Keratinocyte (primary cell): ENCODE results near the gene ABCC3. TPM values are rescaled to one million over a fixed set of nuclear protein-coding genes. Genes with fewer than 3 reads are reported as not detected.

ENCODE experiments used
- DNase-seq: peaks from one replicate; pipeline ENCODE4 v3.0.0-alpha.2; 2011; ENCODE audit warnings: low read depth, missing footprints, low spot score
- FAIRE-seq: peaks from 2 replicates; lab custom pipeline; 2011; peaks lifted over from hg19 to GRCh38; lab: Jason Lieb, UNC
- H2AFZ ChIP-seq: 2 replicates; pipeline ENCODE4 v1.6.0; 2012; ENCODE audit warnings: low read length, control low read depth, inconsistent platforms; ENCODE audit not compliant: control insufficient read depth
- H3K27ac ChIP-seq: 2 replicates; pipeline ENCODE4 v1.5.1; 2011; ENCODE audit warnings: low read length; ENCODE audit not compliant: control insufficient read depth, insufficient read depth
- H3K27me3 ChIP-seq: 3 replicates; pipeline ENCODE4 v1.6.0; 2011; ENCODE audit warnings: low read length; ENCODE audit not compliant: control insufficient read depth, insufficient read depth; ENCODE audit errors: extremely low read depth
- H3K36me3 ChIP-seq, 2 experiments: 2 replicates in 1 of 2; 3 replicates in 1 of 2; pipeline ENCODE4 v1.5.1; 2011; ENCODE audit warnings: low read length in 2 of 2, mild to moderate bottlenecking in 1 of 2; ENCODE audit not compliant: control insufficient read depth in 2 of 2, insufficient read depth in 2 of 2; ENCODE audit errors: extremely low read depth in 1 of 2
- H3K4me1 ChIP-seq: 3 replicates; pipeline ENCODE4 v1.5.1; 2011; ENCODE audit warnings: low read length; ENCODE audit not compliant: control insufficient read depth, insufficient read depth; ENCODE audit errors: extremely low read depth
- H3K4me2 ChIP-seq: 3 replicates; pipeline ENCODE4 v1.6.0; 2011; ENCODE audit warnings: low read depth, low read length; ENCODE audit not compliant: control insufficient read depth, insufficient read depth; ENCODE audit errors: extremely low read depth
- H3K4me3 ChIP-seq, 3 experiments: fragments of 200-600 bp in 1 of 3; sonication (generic) in 1 of 3; 2 replicates in 2 of 3; 3 replicates in 1 of 3; pipeline ENCODE4 v1.5.1; 2011 to 2016; ENCODE audit warnings: low read length in 3 of 3, mild to moderate bottlenecking in 3 of 3, control low read depth in 2 of 3, inconsistent platforms in 1 of 3, low read depth in 1 of 3, mixed read lengths in 1 of 3, mixed run types in 1 of 3, moderate library complexity in 1 of 3; ENCODE audit not compliant: control insufficient read depth in 2 of 3, insufficient read depth in 2 of 3; ENCODE audit errors: extremely low read depth in 1 of 3
- H3K79me2 ChIP-seq: 2 replicates; pipeline ENCODE4 v1.6.0; 2012; ENCODE audit warnings: low read length; ENCODE audit not compliant: control insufficient read depth, insufficient read depth
- H3K9ac ChIP-seq: 3 replicates; pipeline ENCODE4 v1.6.0; 2011; ENCODE audit warnings: low read length; ENCODE audit not compliant: control insufficient read depth, insufficient read depth; ENCODE audit errors: extremely low read depth
- H3K9me1 ChIP-seq: 3 replicates; pipeline ENCODE4 v1.6.0; 2011; ENCODE audit warnings: low read length; ENCODE audit not compliant: control insufficient read depth, insufficient read depth; ENCODE audit errors: extremely low read depth
- H3K9me3 ChIP-seq: 2 replicates; pipeline ENCODE4 v1.5.1; 2012; ENCODE audit warnings: low read depth, low read length; ENCODE audit not compliant: control insufficient read depth
- H4K20me1 ChIP-seq: 3 replicates; pipeline ENCODE4 v1.6.0; 2011; ENCODE audit warnings: low read length; ENCODE audit not compliant: control insufficient read depth, insufficient read depth; ENCODE audit errors: extremely low read depth
- EZH2 ChIP-seq: IDR thresholded peaks from one replicate; pipeline ENCODE4 v1.6.1; 2012; ENCODE audit warnings: inconsistent platforms, mild to moderate bottlenecking, low read length, moderate library complexity
- dilution Hi-C: fragments of 300-500 bp; cut with MboI; formaldehyde crosslinking; loops from one replicate; pipeline ENCODE4 v1.7.0; 2020; ENCODE audit warnings: low sequenced_read_pairs; ENCODE audit not compliant: extremely low pct_ligation_motif_present
- polyA plus RNA-seq, 5 experiments: library from polyadenylated mRNA; depleted of rRNA in 3 of 5; stranded (reverse) in 3 of 5; stranded (forward) in 1 of 5; unstranded in 1 of 5; fragments of >200 nt; gene quantifications; 1 replicate in 1 of 5; 2 replicates in 3 of 5; 3 replicates in 1 of 5; pipeline versions ENCODE4 v1.2.1 to v1.2.3, GENCODE V29; 2011 to 2012; ENCODE audit warnings: missing spikeins in 2 of 5, low read depth in 1 of 5, low replicate concordance in 1 of 5
- TF ChIP-seq, protein P1 (sequence below), 3 experiments: IDR thresholded peaks in 1 of 3; conservative IDR thresholded peaks in 1 of 3; optimal IDR thresholded peaks in 1 of 3; 2 replicates in 2 of 3; 3 replicates in 1 of 3; pipeline versions ENCODE3 to v1.5.1; 2011; ENCODE audit warnings: low read length in 3 of 3, mild to moderate bottlenecking in 3 of 3, moderate library complexity in 2 of 3, control low read depth in 1 of 3, inconsistent platforms in 1 of 3; ENCODE audit not compliant: insufficient read depth in 2 of 3; ENCODE audit errors: extremely low read depth in 1 of 3

ABCC3 gene
- polyA plus RNA-seq, 1 donor (not counting 4 experiments of a cell fraction or from before 2014, with no cell fraction given) = 41.7 TPM

GRCh38 chr17:50632637-50633036, 2.0 kb upstream of the ABCC3 start:
- Histone ChIP-seq H3K27me3 (peaks cover 10% of the 10 kb centered on the region), H3K27ac (no peak overlapping the region), H4K20me1 (no peaks in the 10 kb centered on the region), H3K9me3 (no peaks in the 10 kb centered on the region), H3K4me3 (no peak overlapping the region), H3K4me2 (no peak overlapping the region), H3K4me1 (peaks cover 27% of the 10 kb centered on the region), H2AFZ (no peak overlapping the region), H3K36me3 (no peaks in the 10 kb centered on the region), H3K9me1 (no peaks in the 10 kb centered on the region), H3K79me2 (peaks cover 25% of the 10 kb centered on the region), H3K9ac (no peak overlapping the region)
- dilution Hi-C loops = no loop called here
- DNase-seq (no peak), FAIRE-seq (no peak)
- TF ChIP-seq, protein P1, sequence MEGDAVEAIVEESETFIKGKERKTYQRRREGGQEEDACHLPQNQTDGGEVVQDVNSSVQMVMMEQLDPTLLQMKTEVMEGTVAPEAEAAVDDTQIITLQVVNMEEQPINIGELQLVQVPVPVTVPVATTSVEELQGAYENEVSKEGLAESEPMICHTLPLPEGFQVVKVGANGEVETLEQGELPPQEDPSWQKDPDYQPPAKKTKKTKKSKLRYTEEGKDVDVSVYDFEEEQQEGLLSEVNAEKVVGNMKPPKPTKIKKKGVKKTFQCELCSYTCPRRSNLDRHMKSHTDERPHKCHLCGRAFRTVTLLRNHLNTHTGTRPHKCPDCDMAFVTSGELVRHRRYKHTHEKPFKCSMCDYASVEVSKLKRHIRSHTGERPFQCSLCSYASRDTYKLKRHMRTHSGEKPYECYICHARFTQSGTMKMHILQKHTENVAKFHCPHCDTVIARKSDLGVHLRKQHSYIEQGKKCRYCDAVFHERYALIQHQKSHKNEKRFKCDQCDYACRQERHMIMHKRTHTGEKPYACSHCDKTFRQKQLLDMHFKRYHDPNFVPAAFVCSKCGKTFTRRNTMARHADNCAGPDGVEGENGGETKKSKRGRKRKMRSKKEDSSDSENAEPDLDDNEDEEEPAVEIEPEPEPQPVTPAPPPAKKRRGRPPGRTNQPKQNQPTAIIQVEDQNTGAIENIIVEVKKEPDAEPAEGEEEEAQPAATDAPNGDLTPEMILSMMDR (optimal IDR thresholded peaks at IDR 0.05 in 1 of 3, IDR thresholded peaks at IDR 0.05 in 1 of 3, conservative IDR thresholded peaks at IDR 0.05 in 1 of 3; ENCODE audit: extremely low read depth in 1 of 3, insufficient read depth in 2 of 3, low read length in 3 of 3) = no peak
- no peak for TF ChIP-seq EZH2

DNA sequence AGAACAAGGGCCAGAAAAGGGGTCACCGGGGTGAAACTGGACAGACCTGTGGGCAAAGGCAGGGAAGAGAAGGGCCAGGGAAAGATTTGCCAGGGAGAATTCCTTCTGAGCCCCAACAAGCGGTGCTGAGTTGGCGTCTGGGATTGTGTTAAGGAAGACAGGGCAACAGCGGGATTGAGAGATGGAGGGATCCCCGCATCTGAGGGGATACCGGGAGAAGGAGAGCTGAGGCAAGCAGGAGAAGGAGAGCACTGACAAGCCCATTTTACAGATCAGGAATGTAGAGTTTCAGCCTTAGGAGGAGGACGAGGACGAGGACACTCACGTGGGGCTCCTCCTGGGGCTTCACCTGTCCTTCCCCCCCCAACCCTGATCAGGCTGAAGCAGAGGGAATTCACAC, 998 bp upstream of the ABCC3 start:
- Histone ChIP-seq H3K4me2 (no peak overlapping the region), H3K79me2 (peaks cover 25% of the 10 kb centered on the region), H3K36me3 (no peaks in the 10 kb centered on the region), H2AFZ (no peak overlapping the region), H3K9ac (no peak overlapping the region), H4K20me1 (no peaks in the 10 kb centered on the region), H3K4me3 (no peak overlapping the region), H3K27ac (no peak overlapping the region), H3K9me3 (no peaks in the 10 kb centered on the region), H3K4me1 (peaks cover 38% of the 10 kb centered on the region), H3K9me1 (no peaks in the 10 kb centered on the region), H3K27me3 (peaks cover under 1% of the 10 kb centered on the region)
- no peak for FAIRE-seq
- no peak for TF ChIP-seq EZH2
- TF ChIP-seq, protein P1 (optimal IDR thresholded peaks at IDR 0.05 in 1 of 3, IDR thresholded peaks at IDR 0.05 in 1 of 3, conservative IDR thresholded peaks at IDR 0.05 in 1 of 3; ENCODE audit: extremely low read depth in 1 of 3, insufficient read depth in 2 of 3, low read length in 3 of 3) = no peak
- DNase-seq = no peak
- dilution Hi-C loops = no loop called here
